CD14-positive monocyte (primary cell): ENCODE results near the gene UEVLD. TPM values are rescaled to one million over a fixed set of nuclear protein-coding genes. Genes with fewer than 3 reads are reported as not detected.

Source experiments
- DNase-seq, 3 donors: peaks; one replicate each; pipeline ENCODE4 v3.0.0-alpha.2; 2011 to 2022
- H2AFZ ChIP-seq: 2 replicates; pipeline ENCODE4 v1.6.0; 2012; ENCODE audit warnings: mild to moderate bottlenecking, low read depth, low read length, inconsistent platforms; ENCODE audit not compliant: insufficient read depth, poor library complexity, severe bottlenecking
- H3K27ac ChIP-seq, 2 donors: 1 replicate in 1 of 2; 2 replicates in 1 of 2; pipeline ENCODE4 v1.5.1; 2012 to 2013; ENCODE audit warnings: low read length in 2 of 2, control low read depth in 1 of 2, inconsistent platforms in 1 of 2, low read depth in 1 of 2, mild to moderate bottlenecking in 1 of 2
- H3K27me3 ChIP-seq, 2 donors: one replicate each; pipeline versions ENCODE4 v1.6.0 to v1.6.1; 2011 to 2013; ENCODE audit warnings: low read length in 2 of 2; ENCODE audit not compliant: control insufficient read depth in 2 of 2, insufficient read depth in 2 of 2
- H3K36me3 ChIP-seq, 2 donors: replicated peaks in 1 of 2; 1 replicate in 1 of 2; 2 replicates in 1 of 2; pipeline versions ENCODE4 v1.5.1 to v1.6.1; 2012 to 2013; ENCODE audit warnings: low read length in 2 of 2, control low read depth in 1 of 2, inconsistent platforms in 1 of 2, mild to moderate bottlenecking in 1 of 2; ENCODE audit not compliant: insufficient read depth in 2 of 2, control insufficient read depth in 1 of 2
- H3K4me1 ChIP-seq, 2 donors: 1 replicate in 1 of 2; 2 replicates in 1 of 2; pipeline versions ENCODE4 v1.5.1 to v1.6.1; 2012 to 2013; ENCODE audit warnings: low read length in 2 of 2, control low read depth in 1 of 2, inconsistent platforms in 1 of 2, mild to moderate bottlenecking in 1 of 2, moderate library complexity in 1 of 2; ENCODE audit not compliant: insufficient read depth in 2 of 2, control insufficient read depth in 1 of 2
- H3K4me2 ChIP-seq: replicated peaks from 2 replicates; pipeline ENCODE3; 2012; ENCODE audit warnings: low read length, moderate library complexity, mild to moderate bottlenecking; ENCODE audit not compliant: poor library complexity, severe bottlenecking; ENCODE audit errors: extremely low read depth
- H3K4me3 ChIP-seq, 3 experiments: fragments of 200-600 bp in 1 of 3; sonication (generic) in 1 of 3; replicated peaks in 1 of 3; 1 replicate in 2 of 3; 2 replicates in 1 of 3; pipeline ENCODE4 v1.5.1; 2011 to 2013; ENCODE audit warnings: low read length in 3 of 3, mild to moderate bottlenecking in 3 of 3, control low read depth in 2 of 3, low read depth in 2 of 3, inconsistent platforms in 1 of 3, moderate library complexity in 1 of 3
- H3K79me2 ChIP-seq: 2 replicates; pipeline ENCODE4 v1.6.0; 2012; ENCODE audit warnings: mild to moderate bottlenecking, control low read depth, inconsistent platforms, low read length, moderate library complexity; ENCODE audit not compliant: insufficient read depth
- H3K9ac ChIP-seq: 2 replicates; pipeline ENCODE4 v1.6.0; 2017; ENCODE audit warnings: low read length, mild to moderate bottlenecking; ENCODE audit not compliant: insufficient read depth, poor library complexity, severe bottlenecking
- H3K9me3 ChIP-seq, 2 donors: replicated peaks in 1 of 2; 1 replicate in 1 of 2; 2 replicates in 1 of 2; pipeline versions ENCODE4 v1.5.1 to v1.6.1; 2012 to 2013; ENCODE audit warnings: low read length in 2 of 2, control low read depth in 1 of 2; ENCODE audit not compliant: control insufficient read depth in 1 of 2, insufficient read depth in 1 of 2
- H4K20me1 ChIP-seq: 2 replicates; pipeline ENCODE4 v1.6.0; 2012; ENCODE audit warnings: mild to moderate bottlenecking, low read length, control low read depth, moderate library complexity; ENCODE audit not compliant: insufficient read depth
- H3K27ac Mint-ChIP-seq, 7 donors: one replicate each; pipeline ENCODE4 v1.8.0; 2020; ENCODE audit warnings: mild to moderate bottlenecking in 7 of 7, mixed read lengths in 7 of 7, moderate library complexity in 6 of 7, inconsistent platforms in 2 of 7
- H3K27me3 Mint-ChIP-seq, 3 donors: one replicate each; pipeline ENCODE4 v1.8.0; 2021 to 2022; ENCODE audit warnings: low read depth in 3 of 3, mild to moderate bottlenecking in 3 of 3, mixed read lengths in 3 of 3, moderate library complexity in 3 of 3, inconsistent platforms in 1 of 3
- H3K36me3 Mint-ChIP-seq, 2 donors: one replicate each; pipeline ENCODE4 v1.8.0; 2020; ENCODE audit warnings: mixed read lengths in 2 of 2, inconsistent platforms in 1 of 2, mild to moderate bottlenecking in 1 of 2
- H3K4me1 Mint-ChIP-seq: one replicate; pipeline ENCODE4 v1.8.0; 2020; ENCODE audit warnings: mild to moderate bottlenecking, mixed read lengths
- H3K4me3 Mint-ChIP-seq, 2 donors: one replicate each; pipeline ENCODE4 v1.8.0; 2020; ENCODE audit warnings: mild to moderate bottlenecking in 2 of 2, mixed read lengths in 2 of 2, moderate library complexity in 1 of 2
- H3K9me3 Mint-ChIP-seq, 7 donors: one replicate each; pipeline ENCODE4 v1.8.0; 2020 to 2022; ENCODE audit warnings: mixed read lengths in 7 of 7, mild to moderate bottlenecking in 6 of 7, moderate library complexity in 6 of 7, inconsistent platforms in 2 of 7
- CTCF ChIP-seq: fragments of 200-600 bp; IDR thresholded peaks from one replicate; pipeline ENCODE4 v1.8.0; 2022; ENCODE audit warnings: antibody characterized with exemption, mild to moderate bottlenecking
- WGBS: methylation state at CpG from one replicate; pipeline ENCODE4 v1.1.5; 2013; ENCODE audit warnings: missing lambda C conversion rate; ENCODE audit not compliant: insufficient coverage; 5-methylcytosine and 5-hydroxymethylcytosine counted together
- intact Hi-C, 2 donors: fragments of 100-400 bp; cut with micrococcal nuclease; formaldehyde crosslinking; loops; one replicate each; pipeline versions ENCODE4 v1.15.0 to v1.15.1; 2023
- polyA plus RNA-seq, 3 donors: library from polyadenylated mRNA; depleted of rRNA in 1 of 3; unstranded in 2 of 3; stranded (reverse) in 1 of 3; fragments of 300-500 nt in 2 of 3; fragments of >200 nt in 1 of 3; fragmentation: Illumina TruSeq in 2 of 3; gene quantifications; 1 replicate in 2 of 3; 2 replicates in 1 of 3; pipeline ENCODE4 v1.2.3, GENCODE V29; 2012 to 2021

UEVLD gene
- polyA plus RNA-seq, 3 donors, result 8.0 to 15.5 (median 11.7) TPM

GRCh38 chr11:18633256-18634139 is 45.0 kb upstream of the UEVLD start:
- H3K27ac ChIP-seq, result peak overlapping the region; percentile 92 to 96
- peak overlapping the region; percentile 81 for H3K4me2 ChIP-seq
- no peaks in the 10 kb centered on the region for H3K9me3 ChIP-seq
- peak overlapping the region; percentile 65 to 85 (median 70) for H3K4me3 ChIP-seq
- peak overlapping the region; percentile 91 for H3K9ac ChIP-seq
- Mint-ChIP-seq H3K27me3 (peaks cover 0 to 11% (median 2%) of the 10 kb centered on the region in 3 donors), H3K4me1 (peaks cover 18% of the 10 kb centered on the region), H3K27ac (peak overlapping the region; percentile 99 to 100 (median 100)), H3K4me3 (peak overlapping the region; percentile 94 to 97), H3K36me3 (no peaks in the 10 kb centered on the region), H3K9me3 (no peaks in the 10 kb centered on the region)
- H3K79me2 ChIP-seq, result peaks cover 57% of the 10 kb centered on the region
- peaks cover 15 to 19% of the 10 kb centered on the region in 2 donors for H3K4me1 ChIP-seq
- intact Hi-C loops, result loop anchor here (5.0 to 10.0 kb wide), 7 partner anchors 46 to 309 kb away; partner anchors contain the start of genes TMEM86A (in 2 of the 2), TSG101 (in 2 of the 2), GTF2H1 (in 1 of the 2) and HPS5 (in 1 of the 2)
- DNase-seq, result peak in 2 of 3 donors; percentile 6 to 30
- peak overlapping the region; percentile 69 for H2AFZ ChIP-seq
- TF ChIP-seq CTCF, result no peak
- H4K20me1 ChIP-seq, result peaks cover 21% of the 10 kb centered on the region
- H3K27me3 ChIP-seq, result no peaks in the 10 kb centered on the region
- WGBS, result 10% methylated on average over 25 of the region's 31 CpGs
- H3K36me3 ChIP-seq, result peaks cover 0 to 8% of the 10 kb centered on the region in 2 donors

- peak overlapping the region in 1 of 3 experiments; percentile 85 for H3K4me3 ChIP-seq
- no peak overlapping the region for H2AFZ ChIP-seq
- Mint-ChIP-seq H3K36me3 (peaks cover 1 to 4% of the 10 kb centered on the region in 2 donors), H3K27ac (peak overlapping the region in 2 of 7 donors; percentile 100), H3K27me3 (peaks cover 0 to 11% (median 2%) of the 10 kb centered on the region in 3 donors), H3K4me1 (peaks cover 18% of the 10 kb centered on the region), H3K9me3 (no peaks in the 10 kb centered on the region), H3K4me3 (no peak overlapping the region)
- TF ChIP-seq CTCF, result no peak
- intact Hi-C loops, result loop anchor here (5.0 to 10.0 kb wide), 7 partner anchors 46 to 308 kb away; partner anchors contain the start of genes TMEM86A (in 2 of the 2), TSG101 (in 2 of the 2), GTF2H1 (in 1 of the 2) and HPS5 (in 1 of the 2)
- H3K27ac ChIP-seq, result no peak overlapping the region
- no peak overlapping the region for H3K9ac ChIP-seq
- H3K4me1 ChIP-seq, result peaks cover 15 to 19% of the 10 kb centered on the region in 2 donors
- H4K20me1 ChIP-seq, result peaks cover 27% of the 10 kb centered on the region
- H3K79me2 ChIP-seq, result peaks cover 64% of the 10 kb centered on the region
- no peaks in the 10 kb centered on the region for H3K27me3 ChIP-seq
- WGBS, result 38% methylated on average over 1 of the region's 2 CpGs
- DNase-seq, result no peak
- H3K4me2 ChIP-seq, result peak overlapping the region; percentile 81
- H3K36me3 ChIP-seq, result peaks cover 0 to 8% of the 10 kb centered on the region in 2 donors
- no peaks in the 10 kb centered on the region for H3K9me3 ChIP-seq
Measured at GRCh38 chr11:18632841-18633240, 44.3 kb upstream of the UEVLD start.
